ENCODE data around the gene INHBE.
A peak's percentile ranks its signal among the peaks of the same experiment; 100 is the strongest.
"Not testable (repeated sequence)": the region's sequence is repeated elsewhere in the genome, so short reads cannot be mapped to it uniquely, and the experiment has no call there.

Gene INHBE

DNA sequence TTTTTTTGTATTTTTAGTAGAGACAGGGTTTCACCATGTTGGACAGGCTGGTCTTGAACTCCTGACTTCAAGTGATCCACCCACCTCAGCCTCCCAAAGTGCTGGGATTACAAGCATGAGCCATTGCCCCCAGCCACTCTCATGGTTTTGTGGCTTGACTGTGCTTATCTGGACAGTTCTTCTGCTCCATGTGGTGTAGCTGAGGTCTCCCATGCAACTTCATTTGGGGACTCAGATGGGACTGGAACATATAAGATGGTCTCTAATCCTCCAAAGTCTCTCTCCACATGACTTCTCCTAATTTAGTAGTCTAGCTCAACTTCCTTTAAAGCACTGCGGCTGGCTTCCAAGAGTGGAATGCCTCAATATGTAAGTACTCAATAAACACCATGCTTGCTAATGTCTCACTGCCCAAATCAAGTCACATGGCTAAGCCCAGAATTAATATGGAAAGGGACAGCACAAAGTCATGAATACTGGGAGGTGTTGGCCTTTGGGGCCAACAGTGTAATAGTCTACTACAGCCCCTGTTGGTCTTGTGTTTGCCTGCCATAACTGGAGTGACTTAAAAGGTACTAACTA is 13.2 kb upstream of the INHBE start:
- no peak for ATAC-seq

GRCh38 chr12:57444337-57444736 is 10.8 kb upstream of the INHBE start:
- not testable (repeated sequence) for ATAC-seq

- ATAC-seq = no peak
Observed at GRCh38 chr12:57444744-57445143, 10.4 kb upstream of the INHBE start.

DNA sequence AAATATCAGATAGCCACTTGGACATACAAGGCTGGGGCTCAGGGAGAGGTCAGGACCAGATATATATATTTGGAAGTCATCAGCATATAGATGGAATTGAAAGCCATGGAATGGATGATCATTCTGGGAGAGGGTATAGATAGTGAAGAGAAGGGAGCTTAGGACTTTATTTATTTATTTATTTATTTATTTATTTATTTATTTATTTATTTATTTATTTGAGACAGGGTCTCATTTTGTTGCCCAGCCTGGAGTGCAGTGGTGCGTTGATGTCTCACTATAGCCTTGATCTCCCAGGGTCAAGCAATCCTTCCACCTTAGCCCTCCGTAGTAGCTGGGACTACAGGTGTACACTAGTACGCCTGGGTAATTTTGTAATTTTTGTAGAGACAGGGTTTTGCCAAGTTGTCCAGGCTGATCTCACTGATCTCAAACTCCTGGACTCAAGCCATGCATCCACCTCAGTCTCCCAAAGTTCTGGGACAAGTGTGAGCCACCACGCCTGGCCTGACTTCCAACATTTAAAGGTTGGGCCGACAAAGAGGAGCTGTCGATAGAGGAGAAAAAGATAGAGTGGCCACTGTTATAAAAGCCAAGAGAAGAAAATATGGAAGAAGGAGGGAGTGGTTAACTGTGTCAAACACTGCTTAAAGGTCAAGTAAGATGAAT is 8.7 kb upstream of the INHBE start:
- no peak for ATAC-seq

DNA sequence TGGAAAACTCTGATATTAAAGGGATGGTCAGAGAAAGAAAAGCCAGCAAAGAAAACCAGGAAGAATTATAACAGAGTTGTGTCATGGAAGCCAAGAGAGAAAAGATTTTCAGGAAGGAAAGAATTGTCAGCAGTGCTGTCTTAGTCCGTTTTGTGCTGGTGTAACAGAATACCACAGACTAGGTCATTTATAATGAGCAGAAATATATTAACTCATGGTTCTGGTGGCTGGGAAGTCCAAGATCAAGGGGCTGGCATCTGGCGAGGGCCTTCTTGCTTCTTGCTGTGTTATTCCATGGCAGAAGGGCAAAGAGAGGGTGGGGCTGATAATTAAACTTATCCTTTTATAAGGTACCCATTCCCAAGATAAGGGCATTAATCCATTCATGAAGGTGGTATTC is 6.4 kb upstream of the INHBE start:
- no peak for ATAC-seq

DNA sequence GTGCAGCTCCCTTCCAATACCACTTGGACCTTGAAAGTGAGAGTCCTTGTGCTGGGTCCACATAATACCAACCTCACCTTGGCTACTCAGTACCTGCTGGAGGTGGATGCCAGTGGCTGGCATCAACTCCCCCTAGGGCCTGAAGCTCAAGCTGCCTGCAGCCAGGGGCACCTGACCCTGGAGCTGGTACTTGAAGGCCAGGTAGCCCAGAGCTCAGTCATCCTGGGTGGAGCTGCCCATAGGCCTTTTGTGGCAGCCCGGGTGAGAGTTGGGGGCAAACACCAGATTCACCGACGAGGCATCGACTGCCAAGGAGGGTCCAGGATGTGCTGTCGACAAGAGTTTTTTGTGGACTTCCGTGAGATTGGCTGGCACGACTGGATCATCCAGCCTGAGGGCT is 5.7 kb upstream of the INHBE start:
- no peak for ATAC-seq

GRCh38 chr12:57450057-57450456 is 5.0 kb upstream of the INHBE start:
- ATAC-seq = no peak

- ATAC-seq = no peak
Observed at GRCh38 chr12:57451233-57451778, 3.8 kb upstream of the INHBE start.

DNA sequence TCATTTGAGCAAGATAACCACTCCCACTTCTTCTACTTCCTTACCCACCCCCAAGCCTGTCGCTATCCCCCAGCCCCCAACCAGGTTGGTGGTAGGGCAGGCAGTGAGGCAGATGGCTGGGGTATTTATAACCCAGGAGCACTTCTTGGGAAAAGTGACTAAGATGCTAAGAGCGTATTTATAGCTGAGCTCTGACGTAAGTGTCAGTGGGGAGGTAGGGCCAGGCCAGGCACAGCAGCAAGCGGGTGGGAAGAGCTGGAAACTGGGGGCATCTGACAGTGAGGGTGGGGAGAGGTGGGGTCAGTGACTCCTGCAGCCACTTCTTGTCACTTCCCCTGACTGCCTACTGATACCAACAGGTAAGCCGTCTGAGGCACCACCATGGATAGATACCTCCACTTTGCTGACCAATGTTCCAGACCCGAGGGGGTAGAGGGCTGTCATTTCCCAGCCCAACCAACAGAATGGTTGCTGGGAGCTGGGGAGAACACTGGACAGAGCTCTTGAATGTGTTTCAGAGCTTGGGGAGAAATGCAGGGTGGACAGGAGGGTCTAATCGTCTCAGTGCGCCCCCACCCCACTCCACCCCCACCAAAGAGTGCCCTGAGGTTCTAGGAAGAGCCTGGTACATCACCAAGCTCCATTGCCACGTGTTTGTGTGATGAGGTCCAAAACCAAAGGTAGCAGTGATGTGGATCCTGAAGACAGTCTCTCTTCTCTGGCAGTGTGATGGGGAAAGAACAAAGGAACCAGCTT is 2.7 kb upstream of the INHBE start:
- peak; percentile 34 to 39 for ATAC-seq

GRCh38 chr12:57452937-57453509 is 2.1 kb upstream of the INHBE start:
- ATAC-seq = peak in 1 of 2 donors; percentile 33

- ATAC-seq = no peak
Observed at GRCh38 chr12:57454213-57454565, 918 bp upstream of the INHBE start.

DNA sequence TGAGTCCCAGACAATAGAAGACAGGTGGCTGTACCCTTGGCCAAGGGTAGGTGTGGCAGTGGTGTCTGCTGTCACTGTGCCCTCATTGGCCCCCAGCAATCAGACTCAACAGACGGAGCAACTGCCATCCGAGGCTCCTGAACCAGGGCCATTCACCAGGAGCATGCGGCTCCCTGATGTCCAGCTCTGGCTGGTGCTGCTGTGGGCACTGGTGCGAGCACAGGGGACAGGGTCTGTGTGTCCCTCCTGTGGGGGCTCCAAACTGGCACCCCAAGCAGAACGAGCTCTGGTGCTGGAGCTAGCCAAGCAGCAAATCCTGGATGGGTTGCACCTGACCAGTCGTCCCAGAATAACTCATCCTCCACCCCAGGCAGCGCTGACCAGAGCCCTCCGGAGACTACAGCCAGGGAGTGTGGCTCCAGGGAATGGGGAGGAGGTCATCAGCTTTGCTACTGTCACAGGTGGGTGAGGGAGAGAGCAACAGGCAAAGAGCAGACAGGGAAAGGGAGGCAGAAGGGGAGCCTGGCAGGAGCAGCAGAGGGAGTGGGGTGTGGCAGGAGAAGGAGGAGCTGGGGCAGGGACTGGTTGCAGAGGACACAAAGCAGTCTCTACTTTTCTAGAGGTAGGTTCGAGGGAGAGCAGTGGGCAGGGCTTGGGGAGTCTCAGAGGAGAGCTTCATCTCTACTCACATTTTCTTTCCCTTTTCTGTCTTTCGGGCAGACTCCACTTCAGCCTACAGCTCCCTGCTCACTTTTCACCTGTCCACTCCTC is 452 bp downstream of the INHBE start:
- ATAC-seq = no peak

DNA sequence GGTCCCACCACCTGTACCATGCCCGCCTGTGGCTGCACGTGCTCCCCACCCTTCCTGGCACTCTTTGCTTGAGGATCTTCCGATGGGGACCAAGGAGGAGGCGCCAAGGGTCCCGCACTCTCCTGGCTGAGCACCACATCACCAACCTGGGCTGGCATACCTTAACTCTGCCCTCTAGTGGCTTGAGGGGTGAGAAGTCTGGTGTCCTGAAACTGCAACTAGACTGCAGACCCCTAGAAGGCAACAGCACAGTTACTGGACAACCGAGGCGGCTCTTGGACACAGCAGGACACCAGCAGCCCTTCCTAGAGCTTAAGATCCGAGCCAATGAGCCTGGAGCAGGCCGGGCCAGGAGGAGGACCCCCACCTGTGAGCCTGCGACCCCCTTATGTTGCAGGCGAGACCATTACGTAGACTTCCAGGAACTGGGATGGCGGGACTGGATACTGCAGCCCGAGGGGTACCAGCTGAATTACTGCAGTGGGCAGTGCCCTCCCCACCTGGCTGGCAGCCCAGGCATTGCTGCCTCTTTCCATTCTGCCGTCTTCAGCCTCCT is 1.1 kb downstream of the INHBE start:
- peak; percentile 26 to 46 for ATAC-seq

GRCh38 chr12:57456737-57457490 is 1.8 kb downstream of the INHBE start:
- ATAC-seq = no peak

DNA sequence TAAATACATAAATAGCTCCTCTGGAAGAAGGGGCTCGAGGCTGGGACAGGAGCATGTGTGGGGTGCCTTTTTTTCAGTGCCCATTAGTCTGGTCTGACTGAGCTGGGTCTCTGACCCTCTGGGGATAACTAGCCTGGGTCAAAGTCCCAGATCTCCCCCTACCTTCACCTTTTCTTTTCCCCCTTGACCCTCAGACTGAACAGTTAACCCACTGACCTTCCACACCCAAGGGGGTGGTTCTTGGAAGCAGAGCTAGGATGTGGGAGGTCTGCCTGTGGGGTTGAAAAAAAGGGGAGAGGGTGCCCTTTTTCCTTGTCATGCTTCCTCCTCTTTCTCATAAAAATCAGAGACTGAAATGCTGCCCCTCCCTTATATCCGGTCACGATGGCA is 3.6 kb downstream of the INHBE start:
- no peak for ATAC-seq

GRCh38 chr12:57459055-57459749 is 4.1 kb downstream of the INHBE start:
- peak; percentile 73 to 76 for ATAC-seq

DNA sequence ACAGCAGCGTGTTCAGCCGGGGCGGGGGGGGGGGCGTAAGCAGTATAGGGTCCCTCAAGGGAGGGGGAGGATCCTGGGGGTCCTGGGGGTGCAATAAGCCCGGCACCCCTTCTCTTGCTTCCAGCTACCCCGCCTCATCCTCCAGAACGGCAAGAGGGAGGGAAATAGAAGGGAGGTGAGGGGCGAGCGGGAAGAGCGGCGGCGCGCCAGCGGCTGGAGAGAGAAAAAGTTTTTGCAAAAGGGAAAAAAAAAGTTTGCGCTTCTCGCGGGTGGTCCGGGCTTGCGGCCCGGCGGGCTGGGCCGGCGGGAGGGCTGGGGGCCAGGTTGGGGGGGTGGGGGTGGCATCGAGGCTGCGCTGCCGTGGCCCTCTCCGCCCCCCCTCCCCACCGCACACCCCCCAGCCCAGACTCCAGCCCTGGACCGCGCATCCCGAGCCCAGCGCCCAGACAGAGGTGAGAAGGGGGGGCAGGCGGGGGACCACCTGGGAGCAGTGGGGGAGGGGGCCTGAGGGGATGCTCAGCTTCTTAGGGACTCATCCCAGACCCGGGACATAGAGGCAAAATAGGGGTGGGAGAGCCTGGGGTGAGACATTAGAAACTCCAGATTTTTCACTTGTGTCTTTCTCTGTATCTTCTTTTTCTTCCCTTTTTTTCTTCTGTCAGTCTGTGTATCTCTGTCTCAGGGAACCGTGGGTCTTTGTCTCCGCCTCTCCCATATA is 4.8 kb downstream of the INHBE start, which contains the start of gene GLI1:
TSS of gene GLI1 (plus strand) at position 36 of the 718 bp plus-strand sequence. CDS start 3,907 bp downstream, outside the sequence.
- ATAC-seq = peak in 1 of 2 donors; percentile 7

DNA sequence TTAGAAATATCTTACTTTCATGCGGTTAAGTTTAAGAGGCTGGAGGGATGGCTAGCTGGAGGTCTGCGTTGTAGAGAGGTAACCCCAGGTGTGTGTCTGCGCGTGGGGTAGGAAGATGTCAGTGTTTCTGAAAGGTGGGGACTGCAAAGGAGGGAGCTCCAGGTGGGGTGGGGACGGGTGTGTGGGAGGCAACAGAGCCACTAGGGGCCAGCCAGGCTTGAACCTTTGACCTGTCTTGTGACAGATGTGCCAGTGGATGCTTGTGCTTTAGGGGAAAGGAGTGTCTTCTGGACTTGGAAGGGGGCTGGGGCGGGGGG is 5.3 kb downstream of the INHBE start:
- no peak for ATAC-seq

DNA sequence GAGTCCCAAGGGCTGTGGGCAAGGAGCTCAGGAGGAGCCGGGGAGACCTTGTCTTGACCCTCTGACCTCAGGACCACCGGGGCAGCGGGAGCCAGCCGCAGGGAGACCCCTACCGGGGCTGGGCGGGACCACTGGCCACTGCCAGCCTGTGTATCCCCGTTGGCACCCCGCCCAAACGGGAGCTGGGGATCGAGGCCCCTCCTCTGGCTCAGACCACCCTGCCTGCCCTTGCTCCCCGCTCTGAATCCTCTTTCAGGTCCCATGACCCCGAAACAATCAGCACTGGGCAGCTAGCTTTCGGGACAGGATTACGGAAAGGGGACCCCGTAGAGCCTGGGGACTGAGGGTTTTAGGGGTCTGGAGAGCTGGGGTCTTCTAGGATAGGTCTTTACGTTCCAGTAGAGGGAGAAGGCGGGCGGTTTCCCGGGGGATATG is 5.8 kb downstream of the INHBE start:
- ATAC-seq = no peak

DNA sequence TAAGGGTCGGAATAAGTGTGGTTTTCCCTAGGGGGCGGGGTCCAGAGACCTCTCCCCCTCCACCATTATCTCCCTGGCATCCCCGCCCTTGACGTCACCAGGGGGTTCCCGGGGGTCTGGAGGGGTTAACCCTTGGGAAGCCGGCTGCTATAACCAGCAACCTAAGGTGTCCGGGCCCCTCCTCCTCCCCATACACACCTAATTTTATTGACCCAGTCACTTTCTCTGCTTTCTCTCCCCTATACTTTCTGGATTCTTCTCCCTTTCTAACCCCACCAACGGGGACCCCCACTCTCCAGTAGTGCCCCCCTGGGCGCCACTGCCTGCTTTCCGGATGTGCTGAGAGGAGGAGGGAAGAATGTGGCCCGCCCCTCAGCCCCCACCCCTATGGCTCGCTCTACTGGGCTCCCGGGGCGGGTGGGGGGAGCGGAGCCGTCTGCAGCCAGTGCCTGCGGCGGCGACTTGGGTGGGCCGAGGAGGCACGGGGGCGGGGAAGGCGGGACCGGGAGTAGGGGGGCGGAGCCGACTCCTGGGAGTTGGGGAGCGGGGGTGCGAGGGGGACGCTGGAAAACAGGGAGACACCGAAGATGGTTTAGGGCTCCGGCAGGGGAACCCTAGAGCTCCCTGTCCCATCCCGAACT is 6.3 kb downstream of the INHBE start:
- ATAC-seq = no peak
